ENCODE results near the gene IRGC. TPM values are rescaled to one million over a fixed set of nuclear protein-coding genes. Genes with fewer than 3 reads are reported as not detected.

The IRGC gene
- polyA plus RNA-seq (2011; rRNA removed) (not detected in 2 replicates), polyA plus RNA-seq (2017; fragmentation: RNase III; extraction: RNeasy Plus Mini Kit Qiagen cat#74134 plus additional on column Dnase treatment) (not detected in 3 replicates), polyA minus RNA-seq (2011; rRNA and poly(A)+ RNA removed) (not detected in 2 replicates)
- polyA plus RNA-seq (2012; cell fraction: cytosol; rRNA removed), result not detected in 2 replicates
- not detected in 2 replicates for polyA plus RNA-seq (2012; cell fraction: nucleus; rRNA removed)

GRCh38 chr19:43715776-43716175 is at the start of gene IRGC:
Gene IRGC, plus strand, starts transcription at chr19:43716076. Its CDS starts 2,483 bp downstream, at chr19:43718559.
- no peak for ATAC-seq
- no peak within 1 kb of the TSS for H3K4me3 ChIP-seq
- POLR2A ChIA-PET, result no interaction called here
- TF ChIP-seq, protein P1, sequence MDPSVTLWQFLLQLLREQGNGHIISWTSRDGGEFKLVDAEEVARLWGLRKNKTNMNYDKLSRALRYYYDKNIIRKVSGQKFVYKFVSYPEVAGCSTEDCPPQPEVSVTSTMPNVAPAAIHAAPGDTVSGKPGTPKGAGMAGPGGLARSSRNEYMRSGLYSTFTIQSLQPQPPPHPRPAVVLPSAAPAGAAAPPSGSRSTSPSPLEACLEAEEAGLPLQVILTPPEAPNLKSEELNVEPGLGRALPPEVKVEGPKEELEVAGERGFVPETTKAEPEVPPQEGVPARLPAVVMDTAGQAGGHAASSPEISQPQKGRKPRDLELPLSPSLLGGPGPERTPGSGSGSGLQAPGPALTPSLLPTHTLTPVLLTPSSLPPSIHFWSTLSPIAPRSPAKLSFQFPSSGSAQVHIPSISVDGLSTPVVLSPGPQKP (IDR thresholded peaks at IDR 0.05; ENCODE audit: low read depth, low read length), result no peak
- TF ChIP-seq, protein P2, sequence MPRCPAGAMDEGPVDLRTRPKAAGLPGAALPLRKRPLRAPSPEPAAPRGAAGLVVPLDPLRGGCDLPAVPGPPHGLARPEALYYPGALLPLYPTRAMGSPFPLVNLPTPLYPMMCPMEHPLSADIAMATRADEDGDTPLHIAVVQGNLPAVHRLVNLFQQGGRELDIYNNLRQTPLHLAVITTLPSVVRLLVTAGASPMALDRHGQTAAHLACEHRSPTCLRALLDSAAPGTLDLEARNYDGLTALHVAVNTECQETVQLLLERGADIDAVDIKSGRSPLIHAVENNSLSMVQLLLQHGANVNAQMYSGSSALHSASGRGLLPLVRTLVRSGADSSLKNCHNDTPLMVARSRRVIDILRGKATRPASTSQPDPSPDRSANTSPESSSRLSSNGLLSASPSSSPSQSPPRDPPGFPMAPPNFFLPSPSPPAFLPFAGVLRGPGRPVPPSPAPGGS (IDR thresholded peaks at IDR 0.05), result no peak
- TF ChIP-seq POLR2A (IDR thresholded peaks at IDR 0.05; ENCODE audit: low read length) (no peak), EHMT2 (IDR thresholded peaks at IDR 0.05; ENCODE audit: low read depth) (no peak), EP300 (IDR thresholded peaks at IDR 0.05) (no peak), HOXA7 (CRISPR knock-in tag; IDR thresholded peaks at IDR 0.05) (no peak), RCOR1 (IDR thresholded peaks at IDR 0.05; ENCODE audit: low read depth, low read length) (no peak), MAX (IDR thresholded peaks at IDR 0.05) (no peak), JUN (IDR thresholded peaks at IDR 0.05) (no peak), GATA3 (IDR thresholded peaks at IDR 0.05; ENCODE audit: borderline replicate concordance) (no peak), FOSB (CRISPR knock-in tag; IDR thresholded peaks at IDR 0.05) (no peak)
- H3K4me1 ChIP-seq, result 0 out of 3 replicates have a peak, but pooled peaks cover 9% of the 10 kb centered on the region
- 76% methylated on average over 4 of the region's 4 CpGs for whole genome bisulfite sequencing (ENCODE audit: missing lambda C conversion rate)
- no peaks in the 10 kb centered on the region for H3K9me3 ChIP-seq
- no peak within 1 kb of the TSS for H3K4me2 ChIP-seq
- FAIRE-seq, result no peak
- DNase-seq (ENCODE audit: low read depth in 1 of 2, low spot score in 1 of 2), result no peak
- H3K27ac ChIP-seq, result no peak within 1 kb of the TSS; a peak in 1 of 6 replicates
- CTCF ChIA-PET, result interaction anchor here (0.8 to 1.4 kb wide), 5 partner anchors 10 to 69 kb away, joined by 3 to 5 read pairs (median 3); no protein-coding TSS in a partner anchor

- FAIRE-seq (no peak), ATAC-seq (no peak)
- TF ChIP-seq MYC (IDR thresholded peaks at IDR 0.05; ENCODE audit: borderline replicate concordance, low read length) (no peak), SMC3 (IDR thresholded peaks at IDR 0.05) (no peak), CBX8 (IDR thresholded peaks at IDR 0.05) (no peak), GATA3 (IDR thresholded peaks at IDR 0.05; ENCODE audit: borderline replicate concordance) (no peak), ZNF302 (CRISPR knock-in tag; IDR thresholded peaks at IDR 0.05) (no peak), HES2 (IDR thresholded peaks at IDR 0.05) (no peak), MAX (IDR thresholded peaks at IDR 0.05) (no peak), POLR2A (IDR thresholded peaks at IDR 0.05; ENCODE audit: low read length) (no peak), FOXS1 (CRISPR knock-in tag; IDR thresholded peaks at IDR 0.05) (no peak), NPAS2 (CRISPR knock-in tag; IDR thresholded peaks at IDR 0.05; ENCODE audit: borderline replicate concordance) (no peak), RNF2 (IDR thresholded peaks at IDR 0.05; ENCODE audit: borderline replicate concordance, low read depth) (no peak)
- TF ChIP-seq, protein P1 (IDR thresholded peaks at IDR 0.05; ENCODE audit: low read depth, low read length), result no peak
Observed at GRCh38 chr19:43667126-43667875, 48.6 kb upstream of the IRGC start.

More at GRCh38 chr19:43667126-43667875, 48.6 kb upstream of the IRGC start:
- POLR2A ChIA-PET, result interaction anchor here (0.5 to 1.7 kb wide), 4 partner anchors 26 to 219 kb away, joined by 3 to 9 read pairs (median 7); partner anchors contain the start of gene ZNF575
- Histone ChIP-seq H3K4me3 (no peak overlapping the region; the same call in 2 of the 3 replicates), H3K4me1 (peaks cover 21% of the 10 kb centered on the region), H3K27ac (peak overlapping the region in 1 of 2 experiments; percentile 70; a peak in 1 of 6 replicates), H3K4me2 (peak overlapping the region; percentile 63; the same call in 2 of the 3 replicates), H3K9me3 (no peaks in the 10 kb centered on the region)
- WGBS (ENCODE audit: missing lambda C conversion rate), result 95% methylated on average over 26 of the region's 26 CpGs
- CTCF ChIA-PET, result interaction anchor here (1.1 to 2.6 kb wide), 4 partner anchors 9 to 131 kb away, joined by 3 to 16 read pairs (median 6); no protein-coding TSS in a partner anchor
- no peak for DNase-seq (ENCODE audit: low read depth in 1 of 2, low spot score in 1 of 2)
